22Rv1 (cell line): ENCODE results near the gene GALNT17.
"Not testable (repeated sequence)": the region's sequence is repeated elsewhere in the genome, so short reads cannot be mapped to it uniquely, and the experiment has no call there.

Experiments
- H3K27ac ChIP-seq: fragments of 450-650 bp; 2 replicates; pipeline ENCODE4 v1.5.1; 2017
- CTCF ChIP-seq: fragments of 450-650 bp; IDR thresholded peaks from 2 replicates; pipeline ENCODE4 v1.5.1; 2017; ENCODE audit warnings: mild to moderate bottlenecking
- ZFX ChIP-seq: fragments of 450-650 bp; IDR thresholded peaks from 2 replicates; pipeline ENCODE4 v1.6.1; 2017; ENCODE audit warnings: antibody characterized with exemption, borderline replicate concordance

The GALNT17 gene

GRCh38 chr7:71637578-71637977, 505.6 kb downstream of the GALNT17 start:
- TF ChIP-seq CTCF (no peak), ZFX (no peak)
- no peak overlapping the region for H3K27ac ChIP-seq

GRCh38 chr7:71638108-71638507, 506.2 kb downstream of the GALNT17 start:
- TF ChIP-seq ZFX (no peak), CTCF (no peak)
- no peak overlapping the region for H3K27ac ChIP-seq

- no peak for TF ChIP-seq CTCF
- TF ChIP-seq ZFX: no peak
- no peak overlapping the region for H3K27ac ChIP-seq
Observed at GRCh38 chr7:71639382-71640085, 507.6 kb downstream of the GALNT17 start.

- H3K27ac ChIP-seq: not testable (repeated sequence)
Observed at GRCh38 chr7:71643031-71643430, 511.1 kb downstream of the GALNT17 start.

- no peak overlapping the region for H3K27ac ChIP-seq
- TF ChIP-seq ZFX (no peak), CTCF (no peak)
Observed at GRCh38 chr7:71645836-71646235, 513.9 kb downstream of the GALNT17 start.

GRCh38 chr7:71649812-71650211, 517.9 kb downstream of the GALNT17 start:
- H3K27ac ChIP-seq: no peak overlapping the region

GRCh38 chr7:71650653-71651337, 518.9 kb downstream of the GALNT17 start:
- no peak overlapping the region for H3K27ac ChIP-seq
- TF ChIP-seq CTCF (no peak), ZFX (no peak)

More at GRCh38 chr7:71649812-71650211, 517.9 kb downstream of the GALNT17 start:
- TF ChIP-seq ZFX (no peak), CTCF (no peak)
